Endothelial cell of umbilical vein (primary cell): ENCODE results near the gene NFKBIE. TPM values are rescaled to one million over a fixed set of nuclear protein-coding genes. Genes with fewer than 3 reads are reported as not detected.
A peak's percentile ranks its signal among the peaks of the same experiment; 100 is the strongest.
"Not testable (repeated sequence)": the region's sequence is repeated elsewhere in the genome, so short reads cannot be mapped to it uniquely, and the experiment has no call there.

Experiments used
- Bru-seq: library from RNA; stranded (reverse); fragments of 400-500 nt; gene quantifications from one replicate; lab custom pipeline; 2021; lab: Mats Ljungman, UMichigan
- BruChase-seq, 2 experiments: library from RNA; stranded (reverse); fragments of 400-500 nt; gene quantifications; one replicate each; lab custom pipeline; 2021; lab: Mats Ljungman, UMichigan
- BruUV-seq: library from RNA; stranded (reverse); fragments of 400-500 nt; replicated peaks from 2 replicates; lab custom pipeline; 2021; lab: Mats Ljungman, UMichigan
- CTCF ChIA-PET: fragments of 300-600, 350-600 bp; sonication (Branson Sonifier 250); formaldehyde crosslinking; loops from one replicate; lab custom pipeline; 2021; ENCODE audit warnings: antibody characterized with exemption, inconsistent platforms; lab: Charles Lee
- POLR2A ChIA-PET: fragments of 300-600, 350-600 bp; sonication (Branson Sonifier 250); formaldehyde crosslinking; loops from one replicate; lab custom pipeline; 2021; ENCODE audit warnings: antibody characterized with exemption, inconsistent platforms; lab: Charles Lee
- DNase-seq: peaks from one replicate; pipeline ENCODE4 v3.0.0-alpha.2; 2011; ENCODE audit warnings: low read depth, low spot score
- FAIRE-seq: peaks from 2 replicates; lab custom pipeline; 2011; peaks lifted over from hg19 to GRCh38; lab: Jason Lieb, UNC
- H2AFZ ChIP-seq: 2 replicates; pipeline ENCODE4 v1.6.0; 2012; ENCODE audit warnings: low read depth, low read length, control low read depth, inconsistent platforms
- H3K27ac ChIP-seq: 2 replicates; pipeline ENCODE4 v1.5.1; 2011; ENCODE audit warnings: low read depth, mild to moderate bottlenecking, control low read depth, low read length, moderate library complexity; ENCODE audit not compliant: insufficient read depth
- H3K27me3 ChIP-seq, 2 experiments: 2 replicates each; pipeline versions ENCODE4 v1.6.0 to v1.6.1; 2011; ENCODE audit warnings: low read length in 2 of 2, mixed read lengths in 1 of 2; ENCODE audit not compliant: control insufficient read depth in 2 of 2, insufficient read depth in 2 of 2
- H3K36me3 ChIP-seq, 2 experiments: 2 replicates in 1 of 2; 3 replicates in 1 of 2; pipeline ENCODE4 v1.5.1; 2011; ENCODE audit warnings: low read length in 2 of 2, mild to moderate bottlenecking in 1 of 2, moderate library complexity in 1 of 2; ENCODE audit not compliant: control insufficient read depth in 2 of 2, insufficient read depth in 2 of 2; ENCODE audit errors: extremely low read depth in 1 of 2
- H3K4me1 ChIP-seq: 3 replicates; pipeline ENCODE4 v1.5.1; 2011; ENCODE audit warnings: mild to moderate bottlenecking, low read length; ENCODE audit not compliant: control insufficient read depth, insufficient read depth; ENCODE audit errors: extremely low read depth
- H3K4me2 ChIP-seq: 2 replicates; pipeline ENCODE4 v1.6.1; 2011; ENCODE audit warnings: low read length, control low read depth, mixed read lengths; ENCODE audit not compliant: insufficient read depth
- H3K4me3 ChIP-seq, 3 experiments: fragments of 200-600 bp in 1 of 3; sonication (generic), shearing (Covaris generic) in 1 of 3; replicated peaks in 1 of 3; 2 replicates each; pipeline ENCODE4 v1.5.1; 2011 to 2016; ENCODE audit warnings: control low read depth in 3 of 3, low read length in 3 of 3, mild to moderate bottlenecking in 2 of 3, inconsistent platforms in 1 of 3, low read depth in 1 of 3, moderate library complexity in 1 of 3; ENCODE audit not compliant: insufficient read depth in 1 of 3
- H3K79me2 ChIP-seq: 2 replicates; pipeline ENCODE4 v1.6.0; 2012; ENCODE audit warnings: low read length, inconsistent platforms; ENCODE audit not compliant: control insufficient read depth, insufficient read depth
- H3K9ac ChIP-seq: replicated peaks from 2 replicates; pipeline ENCODE3; 2011; ENCODE audit warnings: low read length, control low read depth; ENCODE audit not compliant: insufficient read depth; ENCODE audit errors: extremely low read depth
- H3K9me1 ChIP-seq: replicated peaks from 3 replicates; pipeline ENCODE4 v1.6.0; 2011; ENCODE audit warnings: mild to moderate bottlenecking, low read length; ENCODE audit not compliant: control insufficient read depth, insufficient read depth; ENCODE audit errors: extremely low read depth
- H3K9me3 ChIP-seq: replicated peaks from 2 replicates; pipeline ENCODE4 v1.5.1; 2012; ENCODE audit warnings: low read length, inconsistent platforms; ENCODE audit not compliant: control insufficient read depth, insufficient read depth
- H4K20me1 ChIP-seq: replicated peaks from 2 replicates; pipeline ENCODE3; 2011; ENCODE audit warnings: mild to moderate bottlenecking, low read length; ENCODE audit not compliant: control insufficient read depth, insufficient read depth; ENCODE audit errors: extremely low read depth
- EZH2 ChIP-seq: IDR thresholded peaks from 2 replicates; pipeline ENCODE4 v1.6.1; 2012; ENCODE audit warnings: borderline replicate concordance, low read depth, mild to moderate bottlenecking, moderate library complexity, low read length, inconsistent platforms; ENCODE audit not compliant: severe bottlenecking
- FOS ChIP-seq: IDR thresholded peaks from 2 replicates; pipeline ENCODE4 v1.6.1; 2011; ENCODE audit warnings: mild to moderate bottlenecking, low read length, moderate library complexity, borderline replicate concordance; ENCODE audit not compliant: insufficient read depth
- GATA2 ChIP-seq: IDR thresholded peaks from 2 replicates; pipeline ENCODE4 v1.7.0; 2011; ENCODE audit warnings: low read depth, mild to moderate bottlenecking, moderate library complexity, mixed read lengths, low read length; ENCODE audit not compliant: insufficient read length, insufficient read depth
- JUN ChIP-seq: IDR thresholded peaks from 2 replicates; pipeline ENCODE4 v1.6.1; 2011; ENCODE audit warnings: borderline replicate concordance, low read depth; ENCODE audit not compliant: insufficient read length, insufficient read depth
- MYC ChIP-seq: IDR thresholded peaks from one replicate; pipeline ENCODE4 v1.6.1; 2011; ENCODE audit warnings: mild to moderate bottlenecking, low read depth, low read length
- POLR2A ChIP-seq: IDR thresholded peaks from 2 replicates; pipeline ENCODE4 v1.6.1; 2012; ENCODE audit warnings: low read depth, mild to moderate bottlenecking, control low read depth, low read length
- POLR2AphosphoS5 ChIP-seq: IDR thresholded peaks from 2 replicates; pipeline ENCODE4 v1.6.1; 2012; ENCODE audit warnings: low read depth, mild to moderate bottlenecking, control low read depth, low read length, moderate library complexity; ENCODE audit not compliant: insufficient read depth
- dilution Hi-C: fragments of 300-500 bp; cut with MboI; formaldehyde crosslinking; loops from one replicate; pipeline ENCODE4 v1.15.0; 2019; ENCODE audit warnings: low sequenced_read_pairs; ENCODE audit not compliant: extremely low pct_ligation_motif_present
- intact Hi-C: fragments of 100-400 bp; cut with micrococcal nuclease; formaldehyde crosslinking; loops from one replicate; pipeline ENCODE4 v1.10.0; 2022
- long read RNA-seq: library from polyadenylated mRNA; stranded (forward); transcript quantifications from one replicate; pipeline ENCODE4 v2.0.0, GENCODE V29; 2021
- polyA minus RNA-seq, 3 experiments: library from RNA; depleted of rRNA, polyadenylated mRNA; stranded (reverse); fragments of >200 nt; gene quantifications; 1 replicate in 1 of 3; 2 replicates in 2 of 3; pipeline ENCODE4 v1.2.3, GENCODE V29; 2011
- polyA plus RNA-seq, 4 experiments: library from polyadenylated mRNA; depleted of rRNA in 3 of 4; stranded (reverse) in 3 of 4; unstranded in 1 of 4; fragments of >200 nt; gene quantifications; 2 replicates each; pipeline versions ENCODE4 v1.2.1 to v1.2.3, GENCODE V29; 2011 to 2012; ENCODE audit warnings: missing spikeins in 1 of 4
- total RNA-seq: library from RNA; stranded (reverse); gene quantifications from 2 replicates; pipeline ENCODE4 v1.2.3, GENCODE V29; 2021
- TF ChIP-seq, protein P1 (sequence below): IDR thresholded peaks from 2 replicates; pipeline ENCODE4 v1.6.1; 2011; ENCODE audit not compliant: insufficient read depth, insufficient read length
- TF ChIP-seq, protein P2 (sequence below), 2 donors: IDR thresholded peaks; 1 replicate in 1 of 2; 2 replicates in 1 of 2; pipeline ENCODE4 v1.5.1; 2011; ENCODE audit warnings: low read length in 2 of 2, mild to moderate bottlenecking in 2 of 2, moderate library complexity in 2 of 2, control low read depth in 1 of 2, inconsistent platforms in 1 of 2, low read depth in 1 of 2; ENCODE audit not compliant: insufficient read depth in 1 of 2; ENCODE audit errors: extremely low read depth in 1 of 2

NFKBIE gene, protein sequence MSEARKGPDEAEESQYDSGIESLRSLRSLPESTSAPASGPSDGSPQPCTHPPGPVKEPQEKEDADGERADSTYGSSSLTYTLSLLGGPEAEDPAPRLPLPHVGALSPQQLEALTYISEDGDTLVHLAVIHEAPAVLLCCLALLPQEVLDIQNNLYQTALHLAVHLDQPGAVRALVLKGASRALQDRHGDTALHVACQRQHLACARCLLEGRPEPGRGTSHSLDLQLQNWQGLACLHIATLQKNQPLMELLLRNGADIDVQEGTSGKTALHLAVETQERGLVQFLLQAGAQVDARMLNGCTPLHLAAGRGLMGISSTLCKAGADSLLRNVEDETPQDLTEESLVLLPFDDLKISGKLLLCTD
- total RNA-seq (15.6 and 19.0 TPM in 2 replicates), polyA plus RNA-seq (22.6 and 25.8 TPM in 2 replicates), polyA minus RNA-seq (7.1 and 11.1 TPM in 2 replicates), Bru-seq, nascent RNA (percentile 55 among the genes with signal in this experiment), BruChase-seq, experiment 1, labeled RNA remaining after a 6-hour chase (percentile 61 among the genes with signal in this experiment), BruChase-seq, experiment 2, labeled RNA remaining after a 2-hour chase (percentile 67 among the genes with signal in this experiment)
- 14.6 and 17.7 TPM in 2 replicates for polyA plus RNA-seq (2011; cell fraction: cytosol; rRNA removed)
- polyA plus RNA-seq (2011; cell fraction: nucleus; rRNA removed), result 13.9 and 14.2 TPM in 2 replicates
- 10.0 and 15.1 TPM in 2 replicates for polyA plus RNA-seq (2012)
- 4.9 TPM for polyA minus RNA-seq (2011; cell fraction: cytosol; rRNA and poly(A)+ RNA removed)
- polyA minus RNA-seq (2011; cell fraction: nucleus; rRNA and poly(A)+ RNA removed), result 4.3 and 11.1 TPM in 2 replicates
- long read RNA-seq, transcript NFKBIE-201 (6 exons, 2,581 nt), result major isoform, 33 of 51 reads
- long read RNA-seq, partial matches to known transcripts, result 0 of 51 reads
- long read RNA-seq, other reads (novel, unspliced or antisense), result 18 of 51 reads

DNA sequence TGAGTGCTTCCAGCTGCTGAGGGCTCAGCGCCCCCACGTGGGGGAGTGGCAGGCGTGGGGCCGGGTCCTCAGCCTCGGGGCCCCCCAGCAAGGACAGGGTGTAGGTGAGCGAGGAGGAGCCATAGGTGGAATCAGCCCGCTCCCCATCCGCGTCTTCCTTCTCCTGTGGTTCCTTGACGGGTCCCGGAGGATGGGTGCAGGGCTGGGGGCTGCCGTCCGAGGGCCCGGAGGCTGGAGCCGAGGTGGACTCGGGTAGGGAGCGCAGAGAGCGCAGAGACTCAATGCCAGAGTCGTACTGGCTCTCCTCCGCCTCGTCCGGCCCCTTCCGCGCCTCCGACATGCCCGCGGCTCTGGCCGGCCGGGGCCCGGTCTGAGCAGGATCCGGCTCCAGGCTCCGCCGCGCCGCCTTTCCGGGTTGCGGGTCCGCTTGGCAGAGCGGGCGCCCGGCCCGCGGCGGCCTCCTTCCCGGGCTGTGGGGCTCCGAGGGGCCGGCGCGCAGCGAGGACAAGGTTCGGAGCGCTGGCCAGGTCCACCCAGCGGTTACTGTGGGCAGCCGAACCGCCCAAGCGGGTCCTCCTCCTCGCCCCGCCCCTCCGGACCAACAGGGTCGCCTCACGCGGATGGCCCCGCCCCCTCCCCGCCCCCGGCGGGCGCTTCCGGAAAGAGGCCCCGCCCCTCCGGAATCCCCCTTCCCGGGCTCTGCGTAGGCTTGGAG is at the start of gene NFKBIE:
Gene NFKBIE (minus strand): TSS at position 545 of the 715 bp plus-strand sequence. CDS start 205 bp downstream, at position 340.
- Histone ChIP-seq H3K4me1 (peaks cover 36% of the 10 kb centered on the region), H3K9me3 (no peaks in the 10 kb centered on the region), H3K4me3 (peak within 1 kb of the TSS; percentile 37 to 78 (median 63)), H3K9me1 (no peaks in the 10 kb centered on the region), H2AFZ (peak within 1 kb of the TSS; percentile 55), H4K20me1 (no peaks in the 10 kb centered on the region), H3K4me2 (peak within 1 kb of the TSS; percentile 88), H3K36me3 (peaks cover 3 to 6% of the 10 kb centered on the region in 2 experiments), H3K9ac (peak within 1 kb of the TSS; percentile 68), H3K27ac (peak within 1 kb of the TSS; percentile 76), H3K27me3 (peaks cover 11 to 19% of the 10 kb centered on the region in 2 experiments), H3K79me2 (peaks cover 26% of the 10 kb centered on the region)
- FAIRE-seq (peak; percentile 85), DNase-seq (peak; percentile 92)
- dilution Hi-C loops, result no loop called here
- TF ChIP-seq POLR2AphosphoS5, result peak; percentile 95
- TF ChIP-seq GATA2, result no peak
- no peak for TF ChIP-seq FOS
- TF ChIP-seq MYC, result no peak
- no peak for TF ChIP-seq EZH2
- peak; percentile 92 for TF ChIP-seq POLR2A
- TF ChIP-seq, protein P1, sequence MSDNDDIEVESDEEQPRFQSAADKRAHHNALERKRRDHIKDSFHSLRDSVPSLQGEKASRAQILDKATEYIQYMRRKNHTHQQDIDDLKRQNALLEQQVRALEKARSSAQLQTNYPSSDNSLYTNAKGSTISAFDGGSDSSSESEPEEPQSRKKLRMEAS, result peak; percentile 29
- TF ChIP-seq, protein P2, sequence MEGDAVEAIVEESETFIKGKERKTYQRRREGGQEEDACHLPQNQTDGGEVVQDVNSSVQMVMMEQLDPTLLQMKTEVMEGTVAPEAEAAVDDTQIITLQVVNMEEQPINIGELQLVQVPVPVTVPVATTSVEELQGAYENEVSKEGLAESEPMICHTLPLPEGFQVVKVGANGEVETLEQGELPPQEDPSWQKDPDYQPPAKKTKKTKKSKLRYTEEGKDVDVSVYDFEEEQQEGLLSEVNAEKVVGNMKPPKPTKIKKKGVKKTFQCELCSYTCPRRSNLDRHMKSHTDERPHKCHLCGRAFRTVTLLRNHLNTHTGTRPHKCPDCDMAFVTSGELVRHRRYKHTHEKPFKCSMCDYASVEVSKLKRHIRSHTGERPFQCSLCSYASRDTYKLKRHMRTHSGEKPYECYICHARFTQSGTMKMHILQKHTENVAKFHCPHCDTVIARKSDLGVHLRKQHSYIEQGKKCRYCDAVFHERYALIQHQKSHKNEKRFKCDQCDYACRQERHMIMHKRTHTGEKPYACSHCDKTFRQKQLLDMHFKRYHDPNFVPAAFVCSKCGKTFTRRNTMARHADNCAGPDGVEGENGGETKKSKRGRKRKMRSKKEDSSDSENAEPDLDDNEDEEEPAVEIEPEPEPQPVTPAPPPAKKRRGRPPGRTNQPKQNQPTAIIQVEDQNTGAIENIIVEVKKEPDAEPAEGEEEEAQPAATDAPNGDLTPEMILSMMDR (IDR thresholded peaks at IDR 0.05; ENCODE audit: extremely low read depth in 1 of 2, insufficient read depth in 1 of 2, low read depth in 1 of 2, low read length in 2 of 2), result peak; percentile 26 to 46
- TF ChIP-seq JUN, result no peak
- POLR2A ChIA-PET, result interaction anchor here (1.5 kb wide), 1 partner anchor 18 kb away, joined by 5 read pairs; the partner anchor contains the start of gene HSP90AB1
- CTCF ChIA-PET, result interaction anchor here (0.8 to 6.2 kb wide), 7 partner anchors 18 to 169 kb away, joined by 4 to 154 read pairs (median 4); partner anchors contain the start of gene HSP90AB1
- intact Hi-C loops, result loop anchor here (1.0 to 2.0 kb wide), 2 partner anchors 28 to 122 kb away; partner anchors contain the start of gene CDC5L
- TSS peak; percentile 61 for BruUV-seq

DNA sequence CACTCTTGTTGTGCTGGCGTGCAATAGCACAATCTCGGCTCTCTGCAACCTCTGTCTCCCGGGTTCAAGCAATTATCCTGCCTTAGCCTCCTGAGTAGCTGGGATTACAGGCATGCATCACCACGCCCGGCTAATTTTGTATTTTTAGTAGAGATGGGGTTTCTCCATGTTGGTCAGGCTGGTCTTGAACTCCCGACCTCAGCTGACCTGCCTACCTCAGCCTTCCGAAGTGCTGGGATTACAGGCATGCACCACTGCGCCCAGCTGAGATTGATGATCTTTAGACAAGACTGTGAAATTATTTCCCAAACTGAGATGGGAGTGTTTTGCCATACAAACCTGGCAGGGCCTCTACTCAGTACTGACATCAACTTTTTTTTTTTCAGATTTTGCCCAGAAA is 49.3 kb upstream of the NFKBIE start:
- H3K9me1 ChIP-seq, H2AFZ ChIP-seq, dilution Hi-C loops, H3K9me3 ChIP-seq, H3K4me2 ChIP-seq, H3K4me3 ChIP-seq, H3K27ac ChIP-seq, H4K20me1 ChIP-seq, H3K79me2 ChIP-seq, FAIRE-seq, H3K4me1 ChIP-seq, DNase-seq, POLR2A ChIA-PET, BruUV-seq, intact Hi-C loops, H3K9ac ChIP-seq: not testable (repeated sequence)
- peaks cover 8 to 11% of the 10 kb centered on the region in 2 experiments for H3K27me3 ChIP-seq
- peaks cover 4 to 12% of the 10 kb centered on the region in 2 experiments for H3K36me3 ChIP-seq
- CTCF ChIA-PET, result interaction anchor here (1.1 to 3.1 kb wide), 3 partner anchors 11 to 24 kb away, joined by 3 to 36 read pairs (median 14); no protein-coding TSS in a partner anchor
